ENCODE data around the gene C11orf58. TPM values are rescaled to one million over a fixed set of nuclear protein-coding genes. Genes with fewer than 3 reads are reported as not detected.

Gene C11orf58
- total RNA-seq, 1 donor from 2014 or later, result 146 TPM

- Histone ChIP-seq H3K27me3 (ENCODE audit: control insufficient read depth, insufficient read depth, low read length) (no peaks in the 10 kb centered on the region), H3K36me3 (ENCODE audit: control insufficient read depth, insufficient read depth, low read length) (no peaks in the 10 kb centered on the region), H3K4me3 (ENCODE audit: low read depth, low read length) (no peak overlapping the region)
- TF ChIP-seq CTCF (IDR thresholded peaks at IDR 0.05; ENCODE audit: insufficient read depth, low read length, poor library complexity, severe bottlenecking), result no peak
- no peak for DNase-seq (ENCODE audit: low read depth)
These were observed 63.0 kb downstream of the C11orf58 start for GRCh38 chr11:16801288-16801980.

DNA sequence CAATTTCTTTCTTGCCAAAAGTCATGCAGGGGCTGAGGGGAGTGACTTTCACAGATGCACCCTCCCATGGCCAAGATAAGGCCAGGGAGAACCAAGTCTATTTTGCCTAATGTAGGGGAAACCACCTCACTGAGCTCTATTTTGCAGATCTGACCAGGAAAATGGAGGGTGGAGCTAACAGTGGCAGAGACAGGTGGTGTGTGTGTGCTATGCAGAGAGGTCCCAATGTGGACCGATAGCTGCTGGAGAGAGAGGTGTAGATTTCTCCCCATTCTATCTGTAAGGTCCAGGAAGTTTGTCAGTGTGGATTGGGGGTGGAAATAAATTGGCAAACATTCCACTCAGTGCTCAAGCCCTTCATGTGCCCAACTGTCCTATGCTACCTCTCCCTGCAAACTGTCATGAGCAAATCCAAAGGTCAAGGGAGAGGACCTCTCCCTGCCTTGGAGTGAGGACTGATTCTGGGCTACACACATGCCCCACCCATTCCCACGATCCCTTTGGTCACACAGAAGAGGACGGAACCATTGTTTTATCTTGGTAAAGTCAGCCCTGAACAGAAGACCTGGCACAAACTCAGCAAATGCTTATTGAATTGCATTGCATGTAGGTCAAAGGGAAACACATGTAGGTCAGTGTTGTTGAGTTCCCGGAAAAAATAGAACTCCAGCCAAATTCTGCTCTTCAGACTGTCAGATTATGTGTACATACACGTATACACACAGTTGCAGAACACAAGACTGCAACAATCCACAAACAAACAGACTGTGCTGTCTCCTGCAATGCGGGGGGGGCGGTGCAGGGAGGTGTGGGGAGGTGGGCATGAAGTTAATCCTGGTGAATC lies 65.9 kb downstream of the C11orf58 start:
- TF ChIP-seq CTCF (IDR thresholded peaks at IDR 0.05; ENCODE audit: insufficient read depth, low read length, poor library complexity, severe bottlenecking), result no peak
- H3K4me3 ChIP-seq (ENCODE audit: low read depth, low read length), result no peak overlapping the region
- DNase-seq (ENCODE audit: low read depth), result no peak
- no peaks in the 10 kb centered on the region for H3K36me3 ChIP-seq (ENCODE audit: control insufficient read depth, insufficient read depth, low read length)
- no peaks in the 10 kb centered on the region for H3K27me3 ChIP-seq (ENCODE audit: control insufficient read depth, insufficient read depth, low read length)

- H3K36me3 ChIP-seq (ENCODE audit: control insufficient read depth, insufficient read depth, low read length), result no peaks in the 10 kb centered on the region
- H3K27me3 ChIP-seq (ENCODE audit: control insufficient read depth, insufficient read depth, low read length), result no peaks in the 10 kb centered on the region
- H3K4me3 ChIP-seq (ENCODE audit: low read depth, low read length), result no peak overlapping the region
- DNase-seq (ENCODE audit: low read depth), result no peak
- TF ChIP-seq CTCF (IDR thresholded peaks at IDR 0.05; ENCODE audit: insufficient read depth, low read length, poor library complexity, severe bottlenecking), result no peak
These were observed 67.5 kb downstream of the C11orf58 start for GRCh38 chr11:16805938-16806337.

- Histone ChIP-seq H3K4me3 (ENCODE audit: low read depth, low read length) (no peak overlapping the region), H3K36me3 (ENCODE audit: control insufficient read depth, insufficient read depth, low read length) (no peaks in the 10 kb centered on the region), H3K27me3 (ENCODE audit: control insufficient read depth, insufficient read depth, low read length) (no peaks in the 10 kb centered on the region)
- DNase-seq (ENCODE audit: low read depth), result no peak
- no peak for TF ChIP-seq CTCF (IDR thresholded peaks at IDR 0.05; ENCODE audit: insufficient read depth, low read length, poor library complexity, severe bottlenecking)
These were observed 68.3 kb downstream of the C11orf58 start for GRCh38 chr11:16806791-16807190.

- no peaks in the 10 kb centered on the region for H3K27me3 ChIP-seq (ENCODE audit: control insufficient read depth, insufficient read depth, low read length)
- TF ChIP-seq CTCF (IDR thresholded peaks at IDR 0.05; ENCODE audit: insufficient read depth, low read length, poor library complexity, severe bottlenecking), result no peak
- H3K4me3 ChIP-seq (ENCODE audit: low read depth, low read length), result no peak overlapping the region
- H3K36me3 ChIP-seq (ENCODE audit: control insufficient read depth, insufficient read depth, low read length), result no peaks in the 10 kb centered on the region
- no peak for DNase-seq (ENCODE audit: low read depth)
These were observed 68.9 kb downstream of the C11orf58 start for GRCh38 chr11:16807306-16807705.
